Kasumi-1 (cell line): Measurements from ENCODE around the gene FKBP2.
"Not testable (repeated sequence)": the region's sequence is repeated elsewhere in the genome, so short reads cannot be mapped to it uniquely, and the experiment has no call there.

ENCODE experiments used
- DNase-seq, 2 experiments: peaks; one replicate each; lab custom pipeline; 2025; lab: John Stamatoyannopoulos, UW

FKBP2 gene

GRCh38 chr11:64234647-64235379 is 6.1 kb upstream of the FKBP2 start:
- DNase-seq: no peak

GRCh38 chr11:64235437-64236161 is 5.3 kb upstream of the FKBP2 start:
- no peak for DNase-seq

GRCh38 chr11:64237484-64237951 is 3.4 kb upstream of the FKBP2 start:
- no peak for DNase-seq

- no peak for DNase-seq
These were observed 2.8 kb upstream of the FKBP2 start for GRCh38 chr11:64238076-64238475.

GRCh38 chr11:64238999-64239398 is 1.9 kb upstream of the FKBP2 start:
- no peak for DNase-seq

- DNase-seq: no peak
These were observed 1.0 kb upstream of the FKBP2 start for GRCh38 chr11:64239662-64240434.

GRCh38 chr11:64241241-64241490 is 271 bp downstream of the FKBP2 start:
- peak in 1 of 2 experiments; percentile 98 for DNase-seq

- peak; percentile 19 to 96 for DNase-seq
These were observed 838 bp downstream of the FKBP2 start for GRCh38 chr11:64241491-64242374.

GRCh38 chr11:64243236-64243854 is 2.5 kb downstream of the FKBP2 start:
- no peak for DNase-seq

- no peak for DNase-seq
These were observed 3.2 kb downstream of the FKBP2 start for GRCh38 chr11:64244107-64244506.

- no peak for DNase-seq
These were observed 4.1 kb downstream of the FKBP2 start for GRCh38 chr11:64244966-64245365.

GRCh38 chr11:64245401-64245796 is 4.5 kb downstream of the FKBP2 start:
- no peak for DNase-seq

- peak; percentile 35 to 49 for DNase-seq
These were observed 5.1 kb downstream of the FKBP2 start for GRCh38 chr11:64245797-64246620.

GRCh38 chr11:64246621-64246870 is 5.7 kb downstream of the FKBP2 start:
- DNase-seq: not testable (repeated sequence)

GRCh38 chr11:64246871-64247728 is 6.2 kb downstream of the FKBP2 start, which contains the start of gene PPP1R14B:
Gene PPP1R14B (minus strand): TSS chr11:64246943. CDS start chr11:64246673, 270 bp downstream.
- peak; percentile 79 to 82 for DNase-seq

- DNase-seq: no peak
These were observed 7.0 kb downstream of the FKBP2 start for GRCh38 chr11:64247729-64248531.

GRCh38 chr11:64248578-64248977 is 7.7 kb downstream of the FKBP2 start:
- no peak for DNase-seq

GRCh38 chr11:64249038-64249437 is 8.1 kb downstream of the FKBP2 start:
- DNase-seq: no peak
